MV-4-11 (cell line): Measurements from ENCODE around the gene FAM3A.

Experiments used
- DNase-seq: peaks from one replicate; lab custom pipeline; 2025; lab: John Stamatoyannopoulos, UW

Gene FAM3A

DNA sequence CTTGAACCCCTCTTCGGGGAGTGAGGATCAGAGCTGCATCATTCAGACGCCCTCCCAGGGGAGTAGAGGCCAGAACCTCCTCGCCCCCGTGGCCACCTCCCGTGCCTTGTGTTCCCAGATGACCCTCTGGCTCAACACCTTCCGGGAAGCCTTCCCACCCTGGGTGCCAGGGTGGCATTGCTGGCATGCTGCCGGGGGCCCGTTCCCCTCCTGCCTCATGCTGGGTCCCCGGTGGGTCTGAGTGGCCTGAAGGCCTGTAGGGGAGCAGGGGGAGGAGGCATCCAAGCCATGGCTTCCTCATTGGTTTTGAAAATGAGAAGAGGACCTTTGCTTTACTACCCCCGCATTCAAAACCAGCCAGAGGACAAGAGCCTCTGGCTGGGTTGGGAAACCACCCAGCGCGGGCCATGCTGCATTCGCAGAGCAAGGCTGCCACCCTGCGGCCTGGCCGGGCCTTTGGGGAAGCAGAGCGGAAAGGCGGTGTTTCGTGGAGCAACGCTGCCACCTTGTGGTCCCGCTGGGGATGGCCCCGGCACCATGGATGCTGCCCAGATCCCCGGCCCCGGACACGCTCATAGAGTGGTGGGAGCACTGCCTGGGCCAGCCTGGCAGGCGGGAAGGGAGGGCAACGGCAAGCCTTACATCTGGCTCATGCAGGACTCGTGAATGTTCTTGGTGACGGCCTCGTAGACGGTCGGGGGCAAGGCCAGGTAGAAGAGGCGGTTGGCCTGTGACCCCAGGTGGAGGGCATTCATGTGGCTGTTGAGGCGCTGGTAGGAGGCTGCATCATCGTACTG lies 18.7 kb upstream of the FAM3A start:
- DNase-seq = peak; percentile 82

DNA sequence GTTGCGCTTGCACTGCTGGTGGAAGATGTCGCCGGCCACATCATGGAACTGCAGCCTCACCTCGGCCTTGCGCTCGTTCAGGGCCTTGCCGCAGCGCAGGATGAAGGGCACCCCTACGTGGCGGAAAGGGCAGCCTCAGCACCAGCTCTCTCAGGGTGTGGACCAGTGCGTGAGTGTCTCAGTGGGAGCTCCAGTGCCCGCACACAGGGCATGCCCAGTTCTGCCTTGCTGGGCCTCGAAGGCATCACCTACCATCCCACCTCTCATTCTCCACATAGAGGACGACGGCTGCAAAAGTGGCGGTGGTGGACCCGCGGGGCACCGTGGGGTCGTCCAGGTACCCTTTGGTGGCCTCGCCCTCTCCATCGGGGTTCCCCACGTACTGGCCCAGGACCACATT lies 16.7 kb upstream of the FAM3A start:
- DNase-seq = no peak

DNA sequence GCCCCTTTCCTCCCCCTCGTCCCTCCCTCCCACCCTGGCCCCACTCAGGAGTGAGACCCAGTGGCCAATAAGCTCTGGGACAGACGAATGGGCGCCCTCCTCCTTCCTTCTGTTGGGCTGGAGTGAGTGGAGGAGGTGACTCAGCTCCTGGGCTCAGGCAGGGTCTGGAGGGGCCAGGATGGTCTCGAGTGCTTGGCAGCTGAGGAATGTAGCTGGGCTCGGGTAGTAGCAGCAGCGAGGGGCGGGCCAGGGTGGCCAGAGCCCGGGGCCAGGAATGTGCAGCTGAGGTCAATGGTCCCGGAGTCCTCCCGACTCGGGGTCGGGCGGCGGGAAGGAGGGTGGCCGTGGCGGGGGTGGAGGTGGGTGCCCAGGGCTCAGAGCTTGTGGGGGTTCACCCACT lies 15.6 kb upstream of the FAM3A start:
- no peak for DNase-seq

DNA sequence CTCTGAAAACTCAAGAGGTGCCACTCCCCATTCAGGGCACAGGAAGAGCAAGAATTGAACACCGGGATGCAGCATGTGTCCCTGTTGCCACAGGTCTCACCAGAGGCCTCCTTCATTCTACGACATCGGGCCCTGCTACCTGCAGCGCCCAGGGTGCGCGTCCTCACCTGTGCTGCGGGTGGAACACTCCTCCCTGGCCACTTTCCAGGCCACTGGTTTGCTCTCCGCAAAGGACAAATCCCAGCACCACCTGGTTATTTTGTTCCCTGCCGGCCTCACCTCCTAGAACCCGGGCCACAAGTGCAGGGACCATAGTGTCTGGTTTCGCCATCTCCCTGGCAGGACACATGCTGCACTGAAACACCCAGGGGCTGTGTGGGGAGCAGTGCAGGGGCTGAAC lies 14.3 kb upstream of the FAM3A start:
- no peak for DNase-seq

DNA sequence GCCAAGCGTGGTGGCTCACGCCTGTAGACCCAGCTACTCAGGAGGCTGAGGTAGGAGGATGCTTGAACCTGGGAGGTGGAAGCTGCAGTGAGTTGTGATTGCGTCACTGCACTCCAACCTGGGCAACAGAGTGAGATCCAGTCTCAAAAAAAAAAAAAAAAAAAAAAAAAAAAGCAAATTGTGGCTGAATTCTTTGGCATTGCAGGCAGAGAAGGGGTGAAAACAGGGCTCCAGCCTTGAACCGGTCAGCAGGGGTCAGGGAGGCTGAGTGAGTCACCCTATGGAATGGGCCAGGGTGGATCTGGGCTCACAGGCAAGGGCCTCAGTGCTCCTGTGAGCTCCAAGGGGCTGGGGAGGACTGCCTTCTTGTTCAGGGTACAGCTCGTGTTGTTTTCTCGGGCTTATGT lies 13.2 kb upstream of the FAM3A start:
- no peak for DNase-seq

DNA sequence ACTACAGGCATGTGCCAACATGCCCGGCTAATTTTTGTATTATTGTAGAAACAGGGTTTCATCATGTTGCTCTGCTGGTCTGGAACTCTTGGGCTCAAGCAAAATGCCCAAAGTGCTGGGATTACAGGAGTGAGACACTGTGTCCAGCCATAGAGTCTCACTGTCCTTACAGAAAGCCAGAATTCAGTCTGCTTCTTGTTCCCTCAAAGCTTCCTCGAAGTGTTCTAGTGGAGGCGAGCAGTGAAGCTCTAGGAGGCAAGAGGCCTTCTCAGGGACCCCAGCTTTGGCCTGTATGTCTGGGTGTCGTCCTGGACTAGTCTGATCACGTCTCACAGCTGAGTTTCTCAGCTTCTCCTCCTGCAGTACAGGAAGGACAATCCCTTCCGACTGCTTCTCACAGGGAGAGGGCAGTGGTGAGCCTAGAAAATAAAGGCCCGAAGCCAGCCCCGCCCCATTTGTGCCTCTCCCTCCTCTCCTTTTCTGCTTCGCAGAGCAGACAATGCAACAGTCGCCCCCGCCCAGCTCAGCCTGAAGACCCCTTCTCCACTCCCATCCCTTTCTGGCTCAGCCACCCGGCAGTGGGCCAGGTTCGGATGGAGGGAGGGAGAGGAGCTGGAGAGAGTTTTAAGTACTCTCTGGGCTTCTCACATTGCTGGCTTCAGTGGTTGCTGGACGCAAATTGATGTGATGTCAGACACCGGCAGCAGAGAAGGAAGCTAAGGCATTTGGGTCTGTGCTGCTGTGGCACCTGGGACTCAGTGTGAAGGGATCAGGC lies 11.1 kb upstream of the FAM3A start:
- DNase-seq = peak; percentile 74

DNA sequence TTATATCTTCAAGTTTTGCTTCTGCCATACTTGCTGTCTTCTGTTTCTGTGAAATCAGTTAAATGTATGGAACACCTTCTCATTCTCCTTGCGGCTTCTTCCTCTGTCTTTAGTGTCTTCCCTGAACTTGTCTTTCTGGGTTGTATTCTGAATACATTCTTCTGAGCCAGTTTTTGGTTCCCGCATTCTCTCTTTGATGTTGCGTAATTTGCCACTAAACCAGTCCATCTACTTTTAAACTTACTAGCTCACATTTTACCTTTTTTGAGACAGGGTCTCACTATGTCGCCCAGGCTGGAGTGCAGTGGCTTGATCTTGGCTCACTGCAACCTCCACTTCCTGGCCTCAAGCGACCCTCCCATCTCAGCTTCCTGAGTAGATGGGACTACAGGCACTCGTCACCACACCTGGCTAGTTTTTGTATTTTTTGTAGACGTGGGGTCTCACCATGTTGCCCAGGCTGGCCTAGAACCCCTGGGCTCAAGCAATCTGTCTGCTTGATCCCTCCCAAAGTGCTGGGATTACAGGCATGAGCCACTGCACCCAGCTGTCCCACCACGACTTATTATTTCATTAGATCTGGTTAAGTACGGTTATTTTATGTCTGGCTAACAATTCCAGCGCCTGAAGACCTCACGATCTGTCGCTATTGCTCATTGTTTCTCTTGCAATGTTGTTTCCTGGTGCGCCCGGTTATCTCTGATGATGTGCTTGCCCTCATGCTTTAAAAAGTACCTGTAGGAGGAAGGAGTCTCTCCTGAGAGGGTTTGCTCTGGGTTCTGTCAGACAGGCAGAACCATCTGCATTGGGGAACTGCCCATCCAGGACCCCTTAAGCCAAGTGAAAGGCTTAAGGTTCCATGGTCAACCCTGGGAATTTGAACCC lies 9.8 kb upstream of the FAM3A start:
- DNase-seq = peak; percentile 3

DNA sequence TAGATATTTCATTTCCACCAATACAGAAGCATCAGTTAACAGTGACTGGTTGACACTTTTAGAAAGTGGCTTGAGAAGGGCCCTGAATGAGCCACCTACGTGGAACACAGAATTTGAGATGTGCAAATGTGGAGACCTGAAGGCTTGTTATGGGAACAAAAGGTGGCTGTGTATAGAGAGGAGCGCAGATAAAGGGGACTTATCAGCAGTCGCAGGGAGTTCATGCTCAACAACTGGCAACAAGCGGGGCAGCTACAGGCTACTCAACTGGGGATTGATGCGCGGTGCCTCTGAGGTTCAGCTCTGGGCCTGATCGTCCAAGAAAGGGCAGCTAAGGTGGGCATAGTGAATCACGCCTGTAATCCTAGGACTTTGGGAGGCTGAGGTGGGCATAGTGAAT lies 3.4 kb upstream of the FAM3A start:
- DNase-seq = no peak

DNA sequence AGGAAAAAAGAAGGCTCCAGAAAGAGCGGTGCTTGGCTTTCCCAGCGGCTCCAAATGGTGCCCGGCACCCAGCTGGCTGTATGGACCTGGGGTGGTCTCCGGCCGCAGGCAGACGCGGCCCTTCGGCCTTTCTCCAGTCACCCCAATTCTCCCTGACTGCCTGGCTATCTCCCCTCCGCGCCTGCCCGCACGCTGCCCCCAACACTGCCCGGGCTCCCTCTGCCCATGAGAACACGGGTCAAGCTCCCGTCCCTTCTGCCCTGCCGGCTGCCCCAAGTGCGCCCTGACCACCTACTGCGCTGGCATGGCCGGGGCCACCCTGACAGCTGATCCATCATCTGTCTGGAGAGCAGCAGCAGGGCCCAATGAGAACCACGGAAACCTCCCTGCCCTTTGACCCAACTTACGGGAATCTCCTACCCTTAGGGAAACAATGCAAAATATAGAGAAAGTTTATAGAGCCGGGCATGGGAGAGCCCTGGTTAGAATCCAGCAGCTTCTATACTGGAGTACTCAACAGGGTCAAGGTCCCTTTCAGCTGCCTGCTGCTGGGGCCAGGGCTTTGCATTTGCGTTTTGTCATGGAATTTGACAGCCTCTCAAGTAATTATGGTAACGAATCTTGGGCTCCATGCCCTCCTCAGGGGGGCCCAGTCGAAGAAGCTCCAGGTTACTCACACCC lies 1.2 kb upstream of the FAM3A start:
- no peak for DNase-seq

DNA sequence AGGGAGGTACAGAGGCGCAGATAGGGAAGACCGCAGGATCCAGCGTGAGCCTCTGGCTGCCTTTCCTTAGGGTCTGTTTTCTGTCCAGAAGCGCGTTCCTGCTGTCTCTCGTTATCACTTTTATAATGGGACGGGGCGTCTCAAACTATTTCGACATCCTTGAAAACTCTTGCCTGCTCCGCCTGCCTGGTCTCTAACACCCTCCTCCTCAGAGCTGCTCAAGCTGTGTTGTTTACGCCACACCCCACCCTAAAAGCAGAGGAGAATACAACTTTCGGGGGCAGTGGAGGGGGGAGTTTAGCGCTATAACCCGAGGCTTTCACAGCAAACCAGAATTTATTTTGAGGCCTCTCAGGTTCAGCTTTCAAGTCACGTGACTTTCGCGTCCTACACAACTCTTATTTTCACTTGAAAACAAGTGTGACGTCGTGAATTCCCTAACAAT lies 646 bp upstream of the FAM3A start:
- no peak for DNase-seq

DNA sequence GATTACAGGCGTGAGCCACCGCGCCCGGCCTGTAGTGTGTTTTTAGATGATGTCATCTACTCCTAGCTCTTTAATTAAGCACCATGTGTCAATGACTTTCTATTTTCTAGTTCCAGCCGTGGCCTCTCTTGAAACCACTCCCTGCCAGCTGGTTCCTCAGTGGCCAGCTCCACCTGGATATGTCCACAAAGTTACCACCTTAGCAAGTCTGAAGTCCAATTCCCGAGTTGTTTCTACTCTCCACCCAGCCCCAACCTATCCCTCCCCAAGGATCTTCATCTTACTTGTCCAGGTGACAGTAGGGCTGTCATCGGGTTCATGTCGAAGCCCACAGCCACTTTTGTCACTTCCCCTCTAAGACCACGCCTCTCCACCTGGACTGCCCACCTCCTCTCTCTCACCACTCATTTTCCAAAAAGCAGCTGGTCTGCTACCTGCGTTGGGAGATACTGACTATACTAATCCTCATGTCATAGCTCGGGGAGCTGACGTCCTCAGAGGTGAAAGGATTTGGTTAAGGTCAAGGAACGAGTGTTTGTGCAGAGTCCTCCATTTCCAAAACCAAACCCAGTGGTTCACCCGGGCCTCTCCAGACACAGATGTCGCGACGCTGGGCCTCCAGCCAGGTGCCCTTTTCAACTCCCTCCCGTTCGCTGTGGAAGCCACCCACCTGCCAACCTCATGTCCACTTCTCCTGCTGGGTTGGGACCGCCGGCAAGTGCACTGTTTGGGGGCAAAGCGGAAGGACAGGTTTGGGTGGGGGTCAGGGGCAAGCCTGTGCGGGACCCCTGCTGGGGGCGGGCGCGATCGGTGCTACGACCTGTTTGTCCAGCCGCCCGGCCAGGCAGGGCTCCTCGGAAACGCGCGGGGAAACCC lies 704 bp downstream of the FAM3A start:
- no peak for DNase-seq

DNA sequence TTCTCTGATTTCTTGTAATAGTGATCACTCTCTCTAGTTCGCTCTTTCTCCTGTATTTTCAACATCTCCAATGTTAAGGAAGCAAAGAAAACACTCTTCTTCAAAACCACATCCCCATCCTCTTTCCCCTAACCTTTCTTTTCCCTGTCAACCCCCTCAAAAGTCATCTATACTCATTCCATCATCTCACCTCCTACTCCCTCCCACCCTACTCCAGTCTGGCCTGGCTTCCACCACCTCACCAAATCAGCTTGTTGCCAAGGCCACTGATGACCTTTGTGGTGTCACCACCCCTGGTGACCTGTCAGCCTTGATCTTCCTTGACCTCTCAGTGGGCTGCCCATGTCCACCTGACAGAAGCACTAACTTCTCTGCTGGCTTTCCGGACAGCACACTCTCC lies 2.3 kb downstream of the FAM3A start:
- DNase-seq = no peak

DNA sequence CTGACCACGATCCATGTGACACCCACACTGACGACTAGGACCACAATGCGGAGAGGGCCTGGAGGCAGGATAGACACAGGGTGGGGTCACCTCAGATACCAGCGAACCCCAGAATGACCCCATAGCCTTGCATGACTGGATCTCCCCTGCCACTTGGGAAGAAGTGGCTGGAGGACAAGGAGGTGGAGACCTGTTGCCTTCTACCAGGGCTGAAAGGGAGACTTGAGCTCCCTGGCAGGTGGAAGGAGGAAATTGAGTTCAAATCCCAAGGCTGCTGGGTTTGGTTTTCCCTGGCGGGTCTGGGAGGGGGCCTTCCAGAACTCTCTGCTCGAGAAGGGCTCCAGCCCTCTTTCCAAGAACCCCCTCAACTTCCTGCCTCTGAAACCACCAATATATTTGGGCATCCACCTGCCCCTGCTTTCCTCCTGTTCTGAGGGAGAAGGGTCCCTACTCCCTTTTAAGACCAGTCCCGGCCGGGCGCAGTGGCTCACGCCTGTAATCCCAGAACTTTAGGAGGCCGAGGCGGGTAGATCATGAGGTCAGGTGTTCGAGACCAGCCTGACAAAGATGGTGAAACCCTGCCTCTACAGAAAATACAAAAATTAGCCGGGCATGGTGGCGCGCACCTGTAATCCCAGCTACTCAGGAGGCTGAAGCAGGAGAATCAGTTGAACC lies 3.0 kb downstream of the FAM3A start:
- DNase-seq = no peak

DNA sequence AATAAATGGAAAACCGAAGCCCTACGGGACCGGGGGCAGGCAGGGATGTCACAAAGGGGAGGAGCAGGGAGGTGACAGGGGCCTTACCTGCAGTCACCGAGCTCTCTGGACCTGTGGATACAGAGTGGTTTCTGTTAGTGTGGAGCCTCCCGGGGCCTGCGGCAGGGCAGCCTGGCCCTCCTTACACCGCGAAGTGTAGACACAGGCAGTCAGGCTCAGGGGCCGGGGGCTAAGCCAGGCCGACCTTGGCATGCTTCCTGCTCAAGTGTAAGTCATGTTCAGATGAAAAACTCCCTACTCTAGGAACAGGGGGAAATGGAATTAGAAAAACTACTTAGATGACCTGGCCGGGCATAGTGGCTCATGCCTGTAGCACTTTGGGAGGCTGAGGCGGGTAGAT lies 4.3 kb downstream of the FAM3A start:
- no peak for DNase-seq

DNA sequence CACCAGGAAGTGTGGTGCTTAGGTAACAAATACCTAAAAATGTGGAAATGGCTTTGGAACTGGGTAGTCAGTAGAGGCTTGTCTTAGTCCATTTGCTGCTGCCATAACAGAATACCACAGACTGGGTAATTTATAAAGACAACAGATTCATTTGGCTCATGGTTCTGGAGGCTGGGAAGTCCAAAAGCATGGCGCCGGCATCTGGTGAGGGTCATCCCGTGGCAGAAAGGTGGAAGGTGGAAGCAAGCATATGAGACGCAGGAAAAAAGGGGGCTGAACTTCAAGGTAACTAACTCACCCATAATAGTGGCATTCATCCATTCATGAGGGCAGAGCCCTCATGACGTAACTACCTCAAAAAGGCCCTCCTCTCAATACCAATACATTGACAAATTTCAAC lies 6.6 kb downstream of the FAM3A start:
- no peak for DNase-seq

DNA sequence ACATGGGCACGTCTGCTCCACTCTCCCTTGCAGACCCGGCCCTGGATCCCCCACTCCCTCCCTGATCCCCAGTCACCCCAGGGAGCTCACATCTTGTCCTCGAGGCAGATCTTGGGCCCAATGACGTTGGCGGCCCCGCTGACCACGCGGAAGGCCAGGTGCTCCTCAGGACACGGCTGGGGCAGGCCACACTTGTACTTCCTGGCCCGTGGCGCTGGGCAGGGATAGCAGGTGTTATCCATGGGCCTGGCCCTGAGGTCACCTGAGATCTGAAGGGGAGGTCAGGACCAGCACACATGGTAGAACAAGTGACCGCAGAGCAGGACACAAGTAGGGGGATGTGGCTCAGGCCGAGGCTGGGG lies 7.7 kb downstream of the FAM3A start:
- no peak for DNase-seq

DNA sequence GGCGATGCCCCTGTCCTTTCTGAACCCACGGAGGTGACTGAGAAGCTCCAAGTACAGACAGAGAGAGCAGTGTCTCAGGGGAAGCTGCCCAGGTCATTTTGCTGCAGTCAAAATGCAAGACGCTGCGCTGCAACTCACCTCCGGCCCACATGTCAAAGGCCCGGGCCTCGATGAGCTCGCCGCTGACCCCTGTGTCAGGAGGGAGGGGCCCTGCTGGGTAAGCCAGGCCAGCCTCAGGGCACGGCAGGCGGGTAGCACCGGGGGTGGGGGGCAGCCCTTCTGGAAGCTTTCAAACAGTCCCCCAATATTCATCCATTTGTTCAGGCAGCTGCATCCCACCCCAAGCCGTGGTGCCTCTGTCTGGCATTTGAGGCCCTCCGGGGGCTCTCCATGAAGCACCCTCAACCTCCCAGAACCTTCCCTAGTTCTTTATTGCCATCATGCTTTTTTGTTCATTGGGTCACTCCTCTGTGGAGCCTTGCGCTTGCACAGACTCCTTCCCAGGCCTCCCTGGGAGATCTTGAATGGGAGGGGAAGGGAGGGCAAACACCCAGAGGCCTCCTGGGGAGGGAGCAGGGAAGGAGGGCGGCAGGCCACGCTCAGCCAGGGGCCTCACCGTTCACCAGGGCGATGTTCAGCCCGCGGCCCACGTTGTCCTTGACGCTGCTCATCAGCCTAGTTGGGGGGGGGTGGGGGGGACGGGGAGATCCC lies 8.2 kb downstream of the FAM3A start:
- no peak for DNase-seq

DNA sequence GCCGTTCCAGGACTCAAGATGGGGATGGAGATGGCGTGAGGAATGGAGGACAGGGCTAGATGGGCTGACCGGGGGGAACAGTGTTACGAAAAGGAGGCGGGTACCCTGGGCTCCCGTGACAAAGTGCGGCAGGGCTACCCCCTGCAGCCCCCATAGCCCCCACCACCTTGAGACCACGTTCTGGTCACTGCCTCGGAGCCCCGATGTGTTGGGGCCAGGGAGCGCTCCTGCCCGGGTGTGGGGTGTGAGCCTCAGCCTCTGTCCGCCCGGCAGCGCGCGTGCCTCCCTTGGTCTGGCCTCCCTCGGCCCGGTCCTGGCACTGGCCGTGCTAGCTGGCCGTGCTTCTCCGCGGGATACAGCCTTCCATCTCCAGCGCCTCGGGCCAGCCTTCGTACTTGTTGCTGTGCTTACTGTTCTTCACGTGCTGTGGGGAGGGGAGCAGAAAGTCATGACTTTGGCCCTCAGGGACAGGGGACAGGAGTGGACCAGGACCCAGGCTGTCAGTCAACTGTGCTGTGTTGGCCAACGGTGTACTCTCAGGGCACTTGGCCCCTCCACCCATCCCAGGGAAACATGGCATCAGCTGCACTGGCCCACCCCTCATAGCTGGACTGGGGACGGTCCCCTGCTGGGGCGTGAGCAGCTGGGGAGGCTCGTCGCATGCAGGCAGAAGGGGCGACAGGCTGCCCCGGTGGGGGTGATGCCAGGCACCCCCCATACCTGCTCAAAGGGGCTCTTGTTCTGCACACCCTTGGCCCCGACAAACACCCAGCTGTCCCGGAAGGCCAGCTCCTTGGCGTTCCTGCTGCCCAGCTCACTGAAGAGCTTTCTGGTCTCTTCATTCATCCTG lies 9.3 kb downstream of the FAM3A start:
- no peak for DNase-seq

DNA sequence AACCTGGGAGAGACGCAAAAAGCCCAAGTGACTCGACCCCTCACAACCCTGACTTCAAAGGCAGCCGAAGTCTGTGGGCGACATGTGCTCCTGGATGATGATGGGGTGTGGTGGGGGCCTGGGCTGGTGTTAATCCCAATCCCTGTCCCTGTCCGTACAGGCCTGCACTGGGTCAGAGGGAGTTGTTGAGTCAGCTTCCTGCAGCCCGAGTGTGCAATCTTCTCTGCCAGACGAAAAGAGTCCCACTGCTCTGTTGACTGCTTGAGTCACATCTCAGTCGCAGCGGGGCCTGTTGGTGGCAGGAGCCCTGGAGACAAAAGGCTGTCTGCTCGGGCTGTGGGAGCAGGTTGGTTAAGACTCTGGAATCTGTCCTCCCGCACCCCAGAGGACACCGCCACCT lies 10.3 kb downstream of the FAM3A start:
- DNase-seq = peak; percentile 62
